NCI-H2029 (cell line): ENCODE measurements around the gene SASH1.

ENCODE experiments used
- DNase-seq: peaks from one replicate; lab custom pipeline; 2025; lab: John Stamatoyannopoulos, UW

The SASH1 gene

DNA sequence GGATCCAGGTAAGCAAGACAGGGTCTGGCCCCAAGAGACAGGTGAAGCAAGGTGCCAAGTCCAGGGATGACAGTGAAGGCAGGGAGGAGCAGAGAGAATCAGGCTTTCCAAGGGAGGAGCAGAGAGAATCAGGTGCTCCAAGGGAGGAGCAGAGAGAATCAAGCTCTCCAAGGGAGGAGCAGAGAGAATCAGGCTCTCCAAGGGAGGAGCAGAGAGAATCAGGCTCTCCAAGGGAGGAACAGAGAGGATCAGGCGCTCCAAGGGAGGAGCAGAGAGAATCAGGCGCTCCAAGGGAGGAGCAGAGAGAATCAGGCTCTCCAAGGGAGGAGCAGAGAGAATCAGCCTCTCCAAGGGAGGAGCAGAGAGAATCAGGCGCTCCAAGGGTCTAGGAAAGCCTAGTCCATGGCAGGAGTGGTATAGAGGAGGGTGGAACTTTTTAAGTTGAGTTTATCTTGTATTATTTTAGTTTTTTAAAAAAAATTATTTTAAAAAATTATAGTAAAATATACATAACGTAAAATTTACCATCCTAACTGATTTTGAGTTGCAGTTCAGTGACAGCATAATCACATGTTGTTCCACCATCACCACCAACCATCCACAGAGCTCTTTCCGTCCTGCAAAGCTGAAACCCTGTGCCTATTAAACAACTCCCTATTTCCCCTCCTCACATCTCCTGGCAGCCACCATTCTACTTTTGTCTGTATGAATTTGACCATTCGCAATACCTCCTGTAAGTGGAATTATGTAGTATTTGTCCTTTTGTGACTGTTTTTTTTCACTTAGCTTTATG is 64.1 kb downstream of the SASH1 start:
- DNase-seq = no peak

GRCh38 chr6:148407372-148407771 is 64.7 kb downstream of the SASH1 start:
- DNase-seq = no peak

GRCh38 chr6:148413321-148414091 is 70.9 kb downstream of the SASH1 start:
- DNase-seq = no peak

DNA sequence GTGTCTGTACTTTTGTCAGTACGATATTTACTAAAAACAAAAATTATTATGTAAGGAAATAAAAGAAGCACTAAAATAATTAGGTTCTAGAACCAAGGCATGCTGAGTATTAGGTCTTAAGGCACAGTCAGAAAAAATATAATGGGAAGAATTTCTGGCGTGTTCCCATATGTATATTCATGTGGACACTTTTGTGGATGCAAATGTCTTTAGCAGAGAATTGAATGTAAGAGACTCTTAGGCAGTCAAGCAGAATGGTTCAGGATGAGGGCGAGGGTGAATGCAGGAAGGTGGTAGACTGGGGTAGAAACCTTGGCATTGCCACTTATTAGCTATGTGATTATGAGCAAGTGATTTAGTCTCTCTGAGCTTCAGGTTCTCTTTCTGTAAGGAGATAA is 71.5 kb downstream of the SASH1 start:
- DNase-seq = no peak

- no peak for DNase-seq
Observed at GRCh38 chr6:148414836-148415235, 72.2 kb downstream of the SASH1 start.

DNA sequence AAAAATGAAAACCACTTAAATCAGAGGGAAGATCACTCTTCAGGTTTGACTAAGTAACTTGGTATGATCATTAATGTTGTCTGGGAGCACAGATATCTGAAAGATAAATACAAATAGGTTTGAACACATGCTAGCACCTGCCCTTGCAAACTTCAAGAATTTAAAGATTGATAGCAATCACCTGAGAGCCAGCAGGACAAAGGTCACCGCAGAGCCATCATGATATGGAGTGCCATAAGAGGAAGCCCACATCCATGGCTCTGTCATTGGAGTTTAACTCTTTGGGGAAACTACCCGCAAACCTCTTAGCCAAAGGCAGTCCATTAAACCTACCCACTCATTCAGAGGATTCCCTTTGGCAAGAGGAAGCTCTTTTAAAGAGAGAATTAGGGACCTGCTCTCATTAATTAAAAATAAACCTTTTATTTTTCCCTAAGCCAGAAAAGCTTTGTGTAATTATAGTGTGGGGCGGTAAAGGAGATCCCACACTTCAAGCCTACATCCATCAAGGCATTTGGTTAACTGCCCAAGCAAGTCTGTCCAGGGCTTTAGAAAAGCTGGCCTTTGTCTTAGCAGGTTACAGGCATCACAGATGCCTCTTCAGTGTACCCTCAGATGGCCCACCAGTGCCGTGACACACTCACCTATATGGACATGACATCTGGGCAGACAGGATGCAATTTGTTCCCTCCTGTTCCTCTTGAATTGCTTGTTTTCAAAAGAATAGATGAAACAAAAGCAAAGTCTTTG is 73.0 kb downstream of the SASH1 start:
- no peak for DNase-seq

DNA sequence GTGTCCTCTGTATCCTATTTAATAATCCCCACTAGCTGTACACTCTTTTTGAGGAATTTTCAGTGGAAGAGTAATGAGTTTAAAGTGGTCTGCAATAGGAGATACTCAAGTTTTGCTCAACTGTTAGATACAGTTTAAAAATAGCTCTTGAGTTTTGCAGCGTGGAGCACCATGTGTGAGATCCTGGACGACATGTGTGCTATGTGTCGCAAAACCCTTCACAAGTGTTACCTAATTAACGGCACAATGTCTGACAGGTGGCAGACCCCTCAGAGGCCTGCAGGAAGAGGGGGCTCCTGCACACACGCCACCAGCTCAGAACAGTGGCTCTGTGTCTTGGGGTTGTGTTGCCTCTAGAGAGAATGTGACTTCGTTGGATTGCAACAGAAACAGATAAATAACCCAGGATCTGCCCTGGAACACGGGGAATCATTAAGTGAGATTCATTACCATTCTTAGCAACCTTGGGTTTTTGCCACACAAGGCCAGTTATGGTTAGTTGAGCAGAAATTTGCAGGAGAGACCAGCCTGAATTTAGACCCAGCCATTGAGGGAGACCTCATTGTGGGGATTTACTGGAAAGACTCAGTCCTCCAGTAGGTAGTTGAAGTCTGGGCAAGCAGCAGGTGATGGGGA is 73.8 kb downstream of the SASH1 start:
- no peak for DNase-seq

DNA sequence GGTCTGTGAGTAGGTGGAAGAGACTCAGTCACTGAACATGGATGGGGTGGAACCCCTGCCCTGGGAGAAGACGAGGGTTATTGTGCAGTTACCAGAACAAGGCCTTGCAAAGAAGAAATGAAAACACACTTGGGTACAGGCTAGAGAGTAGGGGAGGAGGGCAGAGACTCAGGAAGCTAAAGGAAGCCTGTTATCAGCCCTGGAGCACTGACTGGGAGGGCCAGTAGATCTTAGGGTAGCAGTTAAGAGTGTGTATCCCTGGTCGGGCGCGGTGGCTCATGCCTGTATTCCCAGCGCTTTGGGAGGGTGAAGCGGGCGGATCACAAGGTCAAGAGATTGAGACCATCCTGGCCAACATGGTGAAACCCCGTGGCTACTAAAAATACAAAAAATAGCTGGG is 74.4 kb downstream of the SASH1 start:
- DNase-seq = no peak

DNA sequence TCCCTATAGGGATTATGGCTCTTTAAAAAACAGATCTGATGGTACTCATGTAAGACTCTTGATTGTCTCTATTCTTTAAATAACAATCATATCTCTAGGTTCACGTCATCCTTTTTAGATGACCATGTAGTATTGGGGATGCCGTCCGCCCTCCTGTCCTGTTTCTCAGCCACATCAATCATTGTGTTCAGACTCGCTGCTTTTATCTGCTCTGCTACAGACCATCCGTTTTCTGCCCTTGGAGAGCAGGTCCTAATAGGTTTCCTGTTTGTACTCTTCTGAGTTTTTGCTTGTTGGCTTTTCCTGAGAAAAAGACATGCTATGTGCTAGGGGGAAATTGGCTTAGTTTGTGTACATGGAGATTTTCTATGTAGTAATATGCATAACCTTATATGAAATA is 76.8 kb downstream of the SASH1 start:
- no peak for DNase-seq

GRCh38 chr6:148422085-148422484 is 79.4 kb downstream of the SASH1 start:
- peak; percentile 8 for DNase-seq

DNA sequence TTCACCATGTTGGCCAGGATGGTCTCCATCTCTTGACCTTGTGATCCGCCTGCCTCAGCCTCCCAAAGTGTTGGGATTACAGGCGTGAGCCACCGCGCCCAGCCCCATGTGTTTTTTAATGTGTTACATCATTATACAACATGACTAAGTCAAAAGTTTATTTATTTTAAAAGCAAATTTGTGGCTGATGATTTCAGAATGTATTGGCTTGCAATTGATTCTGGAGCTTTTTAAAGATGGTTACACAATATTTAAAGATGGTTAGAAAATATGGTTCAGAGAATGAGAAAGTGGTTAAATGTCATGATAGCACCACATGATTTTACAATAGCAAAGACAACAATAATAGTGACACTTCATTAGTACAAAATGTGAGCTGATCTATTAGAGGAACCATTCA is 80.5 kb downstream of the SASH1 start:
- DNase-seq = no peak

GRCh38 chr6:148423601-148424270 is 81.1 kb downstream of the SASH1 start:
- peak; percentile 22 for DNase-seq

GRCh38 chr6:148425443-148425842 is 82.8 kb downstream of the SASH1 start:
- no peak for DNase-seq

DNA sequence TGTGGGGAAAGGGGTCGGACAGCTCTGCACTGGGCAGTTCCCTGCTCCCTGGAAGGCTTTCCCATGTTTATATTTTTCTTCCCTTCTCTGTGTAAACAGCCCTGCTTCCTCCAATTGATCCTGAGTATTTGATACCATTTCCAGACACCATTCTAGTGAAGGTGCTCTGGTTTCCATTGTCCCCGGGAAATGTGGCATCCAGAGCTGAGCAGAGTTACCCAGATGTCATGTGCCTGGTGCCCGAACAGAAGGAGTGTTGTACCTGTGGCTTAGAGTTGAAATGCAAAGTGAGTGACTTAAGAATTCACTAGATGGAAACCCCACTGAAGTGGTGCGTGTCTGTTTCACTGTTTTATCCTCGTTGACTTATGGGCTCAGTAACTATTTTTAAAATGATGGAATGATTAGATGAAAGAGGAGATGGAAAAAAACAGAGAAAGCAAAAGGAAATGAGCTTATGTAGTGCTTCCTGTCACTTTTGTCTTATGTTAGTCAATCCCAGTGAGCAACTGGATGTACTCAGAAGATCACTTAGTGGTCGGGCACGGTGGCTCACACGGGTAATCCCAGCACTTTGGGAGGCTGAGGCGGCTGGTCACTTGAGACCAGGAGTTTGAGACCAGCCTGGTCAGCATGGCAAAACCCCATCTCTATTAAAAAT is 83.8 kb downstream of the SASH1 start:
- DNase-seq = no peak

GRCh38 chr6:148427333-148427732 is 84.7 kb downstream of the SASH1 start:
- DNase-seq = no peak

DNA sequence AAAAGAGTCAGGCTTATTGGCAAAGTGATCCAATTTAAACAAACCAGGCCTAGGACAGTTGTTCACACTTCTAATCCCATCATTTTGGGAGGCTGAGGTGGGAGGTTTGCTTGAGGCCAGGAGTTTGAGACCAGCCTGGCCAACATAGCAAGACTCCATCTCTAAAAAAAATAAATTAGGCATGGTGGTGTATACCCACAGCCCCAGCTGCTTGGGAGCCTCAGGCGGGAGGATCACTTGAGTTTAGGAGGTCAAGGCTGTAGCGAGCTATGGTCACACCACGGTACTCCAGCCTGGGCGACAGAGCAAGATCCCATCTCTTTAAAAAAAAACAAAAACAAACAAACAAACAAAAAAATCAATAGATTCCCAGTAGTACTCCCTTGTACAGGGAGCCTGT is 86.8 kb downstream of the SASH1 start:
- DNase-seq = no peak

DNA sequence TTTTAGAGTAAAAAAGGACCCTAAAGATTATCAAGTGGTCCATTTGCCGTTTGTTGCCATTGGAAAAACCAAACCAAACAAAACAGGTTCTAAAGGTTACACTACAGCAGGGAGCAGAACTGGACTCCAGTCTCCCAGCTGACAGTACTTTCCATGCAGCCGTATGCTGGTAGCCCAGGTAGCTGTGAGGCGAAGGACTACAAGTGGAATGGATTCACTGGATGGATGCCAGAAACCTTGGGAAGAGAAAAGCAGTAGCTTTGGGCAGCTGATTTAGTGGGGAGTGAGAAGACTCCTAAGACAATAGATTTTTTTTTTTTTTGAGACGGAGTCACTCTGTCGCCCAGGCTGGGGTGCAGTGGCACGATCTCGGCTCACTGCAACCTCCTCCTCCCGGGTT is 88.3 kb downstream of the SASH1 start:
- DNase-seq = peak; percentile 46

DNA sequence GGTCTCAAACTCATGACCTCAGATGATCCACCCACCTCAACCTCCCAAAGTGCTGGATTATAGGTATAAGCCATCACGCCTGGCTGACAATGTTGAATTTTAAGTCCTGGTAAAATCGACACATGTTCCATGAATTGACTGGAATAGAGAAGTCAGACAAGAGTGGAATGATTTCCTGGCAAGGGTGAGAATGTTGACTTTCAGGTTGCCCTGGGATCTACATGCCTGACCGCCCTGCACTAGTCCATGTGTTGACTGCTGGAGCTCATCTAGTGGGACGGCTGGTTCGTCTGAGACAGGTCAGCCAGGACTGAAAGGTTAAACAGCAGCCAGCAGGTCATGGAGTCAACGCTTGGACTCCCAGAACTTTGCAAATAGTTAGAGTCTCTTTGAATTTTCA is 88.8 kb downstream of the SASH1 start:
- peak; percentile 13 for DNase-seq

DNA sequence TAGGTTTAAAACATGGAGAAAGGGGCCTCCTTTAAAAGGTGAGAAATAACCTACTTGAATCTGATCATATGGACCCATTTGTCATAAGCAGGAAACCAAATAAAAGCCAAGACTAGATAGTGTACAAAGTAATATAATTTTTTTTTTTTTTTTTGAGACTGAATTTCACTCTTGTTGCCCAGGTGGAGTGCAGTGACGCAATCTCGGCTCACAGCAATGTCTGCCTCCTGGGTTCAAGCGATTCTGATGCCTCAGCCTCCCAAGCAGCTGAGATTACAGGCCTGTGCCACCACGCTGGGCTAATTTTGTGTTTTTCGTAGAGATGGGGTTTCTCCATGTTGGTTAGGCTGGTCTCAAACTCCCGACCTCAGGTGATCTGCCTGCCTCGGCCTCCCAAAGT is 89.2 kb downstream of the SASH1 start:
- no peak for DNase-seq

DNA sequence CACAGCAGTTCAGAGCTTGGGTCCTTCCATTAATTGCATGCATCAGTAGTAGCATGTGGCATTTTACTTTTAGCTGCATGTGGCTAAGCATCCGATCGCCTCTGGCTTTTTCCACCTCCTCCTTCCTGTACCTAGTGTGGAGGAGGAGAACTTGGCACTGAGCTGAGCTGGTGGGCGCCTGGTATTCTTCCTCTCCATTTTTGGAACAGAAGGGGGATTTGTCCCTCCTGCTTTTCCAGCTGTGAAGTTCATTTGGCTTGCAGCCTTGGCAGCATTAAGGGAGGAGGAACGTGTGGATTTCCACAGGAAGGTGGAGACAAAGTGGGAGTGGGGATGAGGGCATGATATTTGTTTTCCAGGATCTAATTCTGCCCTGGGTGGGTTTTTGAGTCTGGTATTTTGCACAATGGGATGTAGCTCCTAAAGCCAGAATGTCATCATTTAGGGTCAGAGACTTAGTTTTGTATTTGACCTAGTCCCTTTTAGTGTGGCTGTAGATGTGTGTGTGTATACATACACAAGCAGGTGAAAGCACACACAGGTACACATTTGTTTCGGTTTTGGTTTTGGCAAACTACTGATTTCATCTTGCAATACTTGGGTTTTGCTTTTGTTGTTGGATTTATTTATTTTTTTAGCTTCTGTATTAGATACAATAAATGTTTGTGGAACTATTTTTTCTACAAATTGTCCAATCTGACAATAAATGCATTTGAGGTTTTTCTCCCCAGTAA is 90.0 kb downstream of the SASH1 start:
- DNase-seq = peak; percentile 5

GRCh38 chr6:148435386-148435785 is 92.7 kb downstream of the SASH1 start:
- DNase-seq = no peak
